WTC11 (cell line): ENCODE results near the gene SLC49A3. TPM values are rescaled to one million over a fixed set of nuclear protein-coding genes. Genes with fewer than 3 reads are reported as not detected.

Experiments used
- ATAC-seq: fragments of 200-7000 bp; cut with Tn5 transposase; 2 replicates; pipeline ENCODE4 v1.10.0; 2021; ENCODE audit warnings: mild to moderate bottlenecking, moderate library complexity
- CTCF ChIA-PET: fragments of 300-600 bp; sonication (Branson Sonifier 250); formaldehyde crosslinking; loops from one replicate; lab custom pipeline; 2021; ENCODE audit warnings: antibody characterized with exemption; lab: Charles Lee
- POLR2A ChIA-PET: fragments of 350-600 bp; sonication (Branson Sonifier 250); formaldehyde crosslinking; loops from one replicate; lab custom pipeline; 2021; ENCODE audit warnings: antibody characterized with exemption; lab: Charles Lee
- DNase-seq: peaks from one replicate; pipeline ENCODE4 v3.0.0; 2021; ENCODE audit warnings: low spot score
- H3K27ac Mint-ChIP-seq: 2 replicates; pipeline ENCODE4 v1.8.0; 2021; ENCODE audit warnings: mixed read lengths
- H3K27me3 Mint-ChIP-seq: 2 replicates; pipeline ENCODE4 v1.8.0; 2021; ENCODE audit warnings: low read depth, mild to moderate bottlenecking, moderate library complexity, mixed read lengths
- H3K36me3 Mint-ChIP-seq: 2 replicates; pipeline ENCODE4 v1.8.0; 2021; ENCODE audit warnings: mixed read lengths
- H3K4me1 Mint-ChIP-seq: 2 replicates; pipeline ENCODE4 v1.8.0; 2022; ENCODE audit warnings: mixed read lengths
- H3K4me3 Mint-ChIP-seq: 2 replicates; pipeline ENCODE4 v1.8.0; 2021; ENCODE audit warnings: mild to moderate bottlenecking, moderate library complexity, mixed read lengths
- H3K9me3 Mint-ChIP-seq: 2 replicates; pipeline ENCODE4 v1.8.0; 2021; ENCODE audit warnings: mixed read lengths
- CREM ChIP-seq: sonication (generic); formaldehyde crosslinking; IDR thresholded peaks from 2 replicates; pipeline ENCODE4 v1.8.1; 2022; ENCODE audit warnings: mild to moderate bottlenecking, missing genetic modification reagents, moderate library complexity
- GTF2I ChIP-seq: fragments of 250-450 bp; sonication (Bioruptor Pico); conservative IDR thresholded peaks from 2 replicates; pipeline ENCODE4 v1.4.0; 2021; ENCODE audit warnings: mild to moderate bottlenecking
- MXD4 ChIP-seq: fragments of 250-450 bp; sonication (Bioruptor Pico); IDR thresholded peaks from 2 replicates; pipeline ENCODE4 v1.8.0; 2021; ENCODE audit warnings: mild to moderate bottlenecking, moderate library complexity, borderline replicate concordance
- MYBL2 ChIP-seq: sonication (generic); formaldehyde crosslinking; IDR thresholded peaks from 2 replicates; pipeline ENCODE4 v1.8.1; 2023; ENCODE audit warnings: mild to moderate bottlenecking, moderate library complexity, missing genetic modification reagents
- NFE2L1 ChIP-seq: sonication (generic); formaldehyde crosslinking; IDR thresholded peaks from 2 replicates; pipeline ENCODE4 v1.8.1; 2023; ENCODE audit warnings: missing genetic modification reagents
- NR3C1 ChIP-seq: sonication (generic); formaldehyde crosslinking; conservative IDR thresholded peaks from 2 replicates; pipeline ENCODE4 v1.8.1; 2023; ENCODE audit warnings: low read depth, mild to moderate bottlenecking, missing genetic modification reagents
- SOX15 ChIP-seq: fragments of 250-450 bp; sonication (Bioruptor Pico); IDR thresholded peaks from 2 replicates; pipeline ENCODE4 v1.9.0; 2021; ENCODE audit warnings: mild to moderate bottlenecking
- TP53 ChIP-seq: sonication (generic); formaldehyde crosslinking; IDR thresholded peaks from 2 replicates; pipeline ENCODE4 v1.8.1; 2023; ENCODE audit warnings: mild to moderate bottlenecking, missing genetic modification reagents
- ZBTB21 ChIP-seq: sonication (generic); formaldehyde crosslinking; IDR thresholded peaks from 2 replicates; pipeline ENCODE4 v1.8.1; 2023; ENCODE audit warnings: mild to moderate bottlenecking, missing genetic modification reagents, borderline replicate concordance
- ZNF121 ChIP-seq: sonication (generic); formaldehyde crosslinking; IDR thresholded peaks from 2 replicates; pipeline ENCODE4 v1.8.0; 2023; ENCODE audit warnings: missing genetic modification reagents
- ZNF138 ChIP-seq: sonication (generic); formaldehyde crosslinking; conservative IDR thresholded peaks from 2 replicates; pipeline ENCODE4 v1.8.1; 2022; ENCODE audit warnings: mild to moderate bottlenecking, moderate library complexity, missing genetic modification reagents
- ZNF396 ChIP-seq: fragments of 250-450 bp; sonication (Bioruptor Pico); IDR thresholded peaks from 2 replicates; pipeline ENCODE4 v1.8.0; 2021; ENCODE audit warnings: mild to moderate bottlenecking, moderate library complexity, borderline replicate concordance
- total RNA-seq: library from RNA; stranded (reverse); gene quantifications from 3 replicates; pipeline ENCODE4 v1.2.3, GENCODE V29; 2021
- TF ChIP-seq, protein P1 (sequence below): sonication (generic); formaldehyde crosslinking; IDR thresholded peaks from 2 replicates; pipeline ENCODE4 v1.8.1; 2023; ENCODE audit warnings: mild to moderate bottlenecking, missing genetic modification reagents, moderate library complexity
- TF ChIP-seq, protein P2 (sequence below): sonication (generic); formaldehyde crosslinking; IDR thresholded peaks from 2 replicates; pipeline ENCODE4 v1.8.0; 2023; ENCODE audit warnings: missing genetic modification reagents, mild to moderate bottlenecking, borderline replicate concordance
- TF ChIP-seq, protein P3 (sequence below): fragments of 250-450 bp; sonication (Bioruptor Pico); IDR thresholded peaks from 2 replicates; pipeline ENCODE4 v2.1.2; 2022; ENCODE audit warnings: mild to moderate bottlenecking, moderate library complexity
- TF ChIP-seq, protein P4 (sequence below): fragments of 200-600 bp; IDR thresholded peaks from 2 replicates; pipeline ENCODE4 v1.8.0; 2022; ENCODE audit warnings: antibody characterized with exemption
- TF ChIP-seq, protein P5 (sequence below): fragments of 250-450 bp; sonication (Bioruptor Pico); IDR thresholded peaks from 2 replicates; pipeline ENCODE4 v1.9.0; 2021; ENCODE audit warnings: mild to moderate bottlenecking

SLC49A3 gene
- total RNA-seq, 1 experiment from 2014 or later, result 5.8 TPM

DNA sequence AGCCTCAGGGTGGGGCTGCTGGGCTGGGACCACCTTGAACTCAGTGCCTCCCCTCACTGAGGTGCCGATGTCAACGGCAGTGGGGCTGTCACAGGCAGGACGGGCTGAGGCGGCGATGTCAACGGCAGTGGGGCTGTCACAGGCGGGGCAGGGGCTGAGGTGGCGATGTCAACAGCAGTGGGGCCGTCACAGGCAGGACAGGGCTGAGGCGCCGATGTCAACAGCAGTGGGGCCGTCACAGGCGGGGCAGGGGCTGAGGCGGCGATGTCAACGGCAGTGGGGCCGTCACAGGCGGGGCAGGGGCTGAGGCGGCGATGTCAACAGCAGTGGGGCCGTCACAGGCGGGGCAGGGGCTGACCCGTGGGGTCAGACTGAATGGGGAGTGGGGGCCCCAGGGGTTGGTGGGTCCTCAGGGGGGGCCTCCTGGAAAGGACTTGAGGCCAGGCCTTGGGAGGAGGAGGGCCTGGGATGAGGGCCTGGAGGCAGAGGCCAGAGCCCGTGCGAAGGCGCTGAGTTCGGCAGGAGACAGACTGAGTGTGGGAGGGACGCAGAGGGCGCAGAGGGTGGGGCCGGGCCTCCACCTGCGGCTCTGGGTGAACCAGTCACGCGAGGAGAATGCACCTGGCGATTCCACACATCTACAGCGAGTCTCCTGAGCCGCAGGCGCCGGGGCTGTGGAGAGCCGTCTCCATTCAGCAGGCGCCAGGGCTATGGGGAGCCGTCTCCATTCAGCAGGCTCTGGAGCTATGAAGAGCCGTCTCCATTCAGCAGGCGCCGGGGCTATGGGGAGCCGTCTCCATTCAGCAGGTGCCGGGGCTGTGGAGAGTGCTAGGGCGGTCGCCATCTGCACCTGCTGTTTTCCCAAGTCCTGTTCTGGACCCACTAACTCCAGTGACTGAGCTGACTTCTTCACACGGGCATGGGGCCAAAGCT is 37.7 kb downstream of the SLC49A3 start:
- CTCF ChIA-PET, result interaction anchor here (0.6 to 0.9 kb wide), 2 partner anchors 32 to 48 kb away, joined by 3 read pairs; no protein-coding TSS in a partner anchor
- Mint-ChIP-seq H3K4me3 (no peak overlapping the region), H3K27me3 (peaks cover 6% of the 10 kb centered on the region; the same call in 1 of the 2 replicates), H3K9me3 (no peaks in the 10 kb centered on the region), H3K27ac (no peak overlapping the region), H3K4me1 (0 out of 2 replicates have a peak, but pooled peaks cover 4% of the 10 kb centered on the region), H3K36me3 (no peaks in the 10 kb centered on the region)
- DNase-seq (peak; percentile 32), ATAC-seq (peak; percentile 46)
- TF ChIP-seq NFE2L1 (no peak), SOX15 (CRISPR knock-in tag) (no peak), ZNF121 (CRISPR knock-in tag) (no peak), NR3C1 (CRISPR knock-in tag) (no peak), TP53 (CRISPR knock-in tag) (no peak), MYBL2 (CRISPR knock-in tag) (no peak), CREM (CRISPR knock-in tag) (no peak), GTF2I (CRISPR knock-in tag) (no peak), MXD4 (CRISPR knock-in tag) (no peak), ZNF138 (no peak), ZBTB21 (no peak), ZNF396 (CRISPR knock-in tag) (no peak)
- TF ChIP-seq, protein P1, sequence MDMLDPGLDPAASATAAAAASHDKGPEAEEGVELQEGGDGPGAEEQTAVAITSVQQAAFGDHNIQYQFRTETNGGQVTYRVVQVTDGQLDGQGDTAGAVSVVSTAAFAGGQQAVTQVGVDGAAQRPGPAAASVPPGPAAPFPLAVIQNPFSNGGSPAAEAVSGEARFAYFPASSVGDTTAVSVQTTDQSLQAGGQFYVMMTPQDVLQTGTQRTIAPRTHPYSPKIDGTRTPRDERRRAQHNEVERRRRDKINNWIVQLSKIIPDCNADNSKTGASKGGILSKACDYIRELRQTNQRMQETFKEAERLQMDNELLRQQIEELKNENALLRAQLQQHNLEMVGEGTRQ, result no peak
- TF ChIP-seq, protein P2, sequence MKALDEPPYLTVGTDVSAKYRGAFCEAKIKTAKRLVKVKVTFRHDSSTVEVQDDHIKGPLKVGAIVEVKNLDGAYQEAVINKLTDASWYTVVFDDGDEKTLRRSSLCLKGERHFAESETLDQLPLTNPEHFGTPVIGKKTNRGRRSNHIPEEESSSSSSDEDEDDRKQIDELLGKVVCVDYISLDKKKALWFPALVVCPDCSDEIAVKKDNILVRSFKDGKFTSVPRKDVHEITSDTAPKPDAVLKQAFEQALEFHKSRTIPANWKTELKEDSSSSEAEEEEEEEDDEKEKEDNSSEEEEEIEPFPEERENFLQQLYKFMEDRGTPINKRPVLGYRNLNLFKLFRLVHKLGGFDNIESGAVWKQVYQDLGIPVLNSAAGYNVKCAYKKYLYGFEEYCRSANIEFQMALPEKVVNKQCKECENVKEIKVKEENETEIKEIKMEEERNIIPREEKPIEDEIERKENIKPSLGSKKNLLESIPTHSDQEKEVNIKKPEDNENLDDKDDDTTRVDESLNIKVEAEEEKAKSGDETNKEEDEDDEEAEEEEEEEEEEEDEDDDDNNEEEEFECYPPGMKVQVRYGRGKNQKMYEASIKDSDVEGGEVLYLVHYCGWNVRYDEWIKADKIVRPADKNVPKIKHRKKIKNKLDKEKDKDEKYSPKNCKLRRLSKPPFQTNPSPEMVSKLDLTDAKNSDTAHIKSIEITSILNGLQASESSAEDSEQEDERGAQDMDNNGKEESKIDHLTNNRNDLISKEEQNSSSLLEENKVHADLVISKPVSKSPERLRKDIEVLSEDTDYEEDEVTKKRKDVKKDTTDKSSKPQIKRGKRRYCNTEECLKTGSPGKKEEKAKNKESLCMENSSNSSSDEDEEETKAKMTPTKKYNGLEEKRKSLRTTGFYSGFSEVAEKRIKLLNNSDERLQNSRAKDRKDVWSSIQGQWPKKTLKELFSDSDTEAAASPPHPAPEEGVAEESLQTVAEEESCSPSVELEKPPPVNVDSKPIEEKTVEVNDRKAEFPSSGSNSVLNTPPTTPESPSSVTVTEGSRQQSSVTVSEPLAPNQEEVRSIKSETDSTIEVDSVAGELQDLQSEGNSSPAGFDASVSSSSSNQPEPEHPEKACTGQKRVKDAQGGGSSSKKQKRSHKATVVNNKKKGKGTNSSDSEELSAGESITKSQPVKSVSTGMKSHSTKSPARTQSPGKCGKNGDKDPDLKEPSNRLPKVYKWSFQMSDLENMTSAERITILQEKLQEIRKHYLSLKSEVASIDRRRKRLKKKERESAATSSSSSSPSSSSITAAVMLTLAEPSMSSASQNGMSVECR, result no peak
- TF ChIP-seq, protein P3, sequence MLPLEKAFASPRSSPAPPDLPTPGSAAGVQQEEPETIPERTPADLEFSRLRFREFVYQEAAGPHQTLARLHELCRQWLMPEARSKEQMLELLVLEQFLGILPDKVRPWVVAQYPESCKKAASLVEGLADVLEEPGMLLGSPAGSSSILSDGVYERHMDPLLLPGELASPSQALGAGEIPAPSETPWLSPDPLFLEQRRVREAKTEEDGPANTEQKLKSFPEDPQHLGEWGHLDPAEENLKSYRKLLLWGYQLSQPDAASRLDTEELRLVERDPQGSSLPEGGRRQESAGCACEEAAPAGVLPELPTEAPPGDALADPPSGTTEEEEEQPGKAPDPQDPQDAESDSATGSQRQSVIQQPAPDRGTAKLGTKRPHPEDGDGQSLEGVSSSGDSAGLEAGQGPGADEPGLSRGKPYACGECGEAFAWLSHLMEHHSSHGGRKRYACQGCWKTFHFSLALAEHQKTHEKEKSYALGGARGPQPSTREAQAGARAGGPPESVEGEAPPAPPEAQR (CRISPR knock-in tag), result no peak
- TF ChIP-seq, protein P4, sequence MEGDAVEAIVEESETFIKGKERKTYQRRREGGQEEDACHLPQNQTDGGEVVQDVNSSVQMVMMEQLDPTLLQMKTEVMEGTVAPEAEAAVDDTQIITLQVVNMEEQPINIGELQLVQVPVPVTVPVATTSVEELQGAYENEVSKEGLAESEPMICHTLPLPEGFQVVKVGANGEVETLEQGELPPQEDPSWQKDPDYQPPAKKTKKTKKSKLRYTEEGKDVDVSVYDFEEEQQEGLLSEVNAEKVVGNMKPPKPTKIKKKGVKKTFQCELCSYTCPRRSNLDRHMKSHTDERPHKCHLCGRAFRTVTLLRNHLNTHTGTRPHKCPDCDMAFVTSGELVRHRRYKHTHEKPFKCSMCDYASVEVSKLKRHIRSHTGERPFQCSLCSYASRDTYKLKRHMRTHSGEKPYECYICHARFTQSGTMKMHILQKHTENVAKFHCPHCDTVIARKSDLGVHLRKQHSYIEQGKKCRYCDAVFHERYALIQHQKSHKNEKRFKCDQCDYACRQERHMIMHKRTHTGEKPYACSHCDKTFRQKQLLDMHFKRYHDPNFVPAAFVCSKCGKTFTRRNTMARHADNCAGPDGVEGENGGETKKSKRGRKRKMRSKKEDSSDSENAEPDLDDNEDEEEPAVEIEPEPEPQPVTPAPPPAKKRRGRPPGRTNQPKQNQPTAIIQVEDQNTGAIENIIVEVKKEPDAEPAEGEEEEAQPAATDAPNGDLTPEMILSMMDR, result no peak
- TF ChIP-seq, protein P5, sequence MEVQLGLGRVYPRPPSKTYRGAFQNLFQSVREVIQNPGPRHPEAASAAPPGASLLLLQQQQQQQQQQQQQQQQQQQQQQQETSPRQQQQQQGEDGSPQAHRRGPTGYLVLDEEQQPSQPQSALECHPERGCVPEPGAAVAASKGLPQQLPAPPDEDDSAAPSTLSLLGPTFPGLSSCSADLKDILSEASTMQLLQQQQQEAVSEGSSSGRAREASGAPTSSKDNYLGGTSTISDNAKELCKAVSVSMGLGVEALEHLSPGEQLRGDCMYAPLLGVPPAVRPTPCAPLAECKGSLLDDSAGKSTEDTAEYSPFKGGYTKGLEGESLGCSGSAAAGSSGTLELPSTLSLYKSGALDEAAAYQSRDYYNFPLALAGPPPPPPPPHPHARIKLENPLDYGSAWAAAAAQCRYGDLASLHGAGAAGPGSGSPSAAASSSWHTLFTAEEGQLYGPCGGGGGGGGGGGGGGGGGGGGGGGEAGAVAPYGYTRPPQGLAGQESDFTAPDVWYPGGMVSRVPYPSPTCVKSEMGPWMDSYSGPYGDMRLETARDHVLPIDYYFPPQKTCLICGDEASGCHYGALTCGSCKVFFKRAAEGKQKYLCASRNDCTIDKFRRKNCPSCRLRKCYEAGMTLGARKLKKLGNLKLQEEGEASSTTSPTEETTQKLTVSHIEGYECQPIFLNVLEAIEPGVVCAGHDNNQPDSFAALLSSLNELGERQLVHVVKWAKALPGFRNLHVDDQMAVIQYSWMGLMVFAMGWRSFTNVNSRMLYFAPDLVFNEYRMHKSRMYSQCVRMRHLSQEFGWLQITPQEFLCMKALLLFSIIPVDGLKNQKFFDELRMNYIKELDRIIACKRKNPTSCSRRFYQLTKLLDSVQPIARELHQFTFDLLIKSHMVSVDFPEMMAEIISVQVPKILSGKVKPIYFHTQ, result no peak
- POLR2A ChIA-PET, result interaction anchor here (0.6 kb wide), 1 partner anchor 488 kb away, joined by 4 read pairs; no protein-coding TSS in a partner anchor
